K562 (cell line): ENCODE data around the gene GABBR1. TPM values are rescaled to one million over a fixed set of nuclear protein-coding genes. Genes with fewer than 3 reads are reported as not detected.
A peak's percentile ranks its signal among the peaks of the same experiment; 100 is the strongest.

Experiments
- EGR1 ChIP-seq: fragments of 450-650 bp; conservative IDR thresholded peaks from 2 replicates; pipeline ENCODE4 v1.6.1; 2017; ENCODE audit warnings: mild to moderate bottlenecking
- EHMT2 ChIP-seq: fragments of 450-650 bp; IDR thresholded peaks from 2 replicates; pipeline ENCODE4 v1.6.1; 2018; ENCODE audit warnings: antibody characterized with exemption
- ERF ChIP-seq: fragments of 450-650 bp; formaldehyde crosslinking; IDR thresholded peaks from 2 replicates; pipeline ENCODE4 v1.4.0; 2020; ENCODE audit warnings: mild to moderate bottlenecking, mixed read lengths
- FOXA3 ChIP-seq, 2 experiments: fragments of 450-650 bp in 1 of 2; sonication (generic) in 1 of 2; formaldehyde crosslinking; IDR thresholded peaks in 1 of 2; conservative IDR thresholded peaks in 1 of 2; 2 replicates each; pipeline versions ENCODE4 v1.4.0 to v1.8.0; 2020 to 2022; ENCODE audit warnings: mild to moderate bottlenecking in 2 of 2, missing genetic modification reagents in 1 of 2
- HBP1 ChIP-seq: fragments of 450-650 bp; formaldehyde crosslinking; IDR thresholded peaks from 2 replicates; pipeline ENCODE4 v1.4.0; 2022; ENCODE audit warnings: missing genetic modification characterization
- MAZ ChIP-seq, 2 experiments: fragments of 450-650 bp in 1 of 2; sonication (generic) in 1 of 2; formaldehyde crosslinking; IDR thresholded peaks in 1 of 2; conservative IDR thresholded peaks in 1 of 2; 2 replicates each; pipeline versions ENCODE4 v1.4.0 to v1.5.0; 2020; ENCODE audit warnings: mild to moderate bottlenecking in 1 of 2, missing genetic modification reagents in 1 of 2
- MTA3 ChIP-seq: fragments of 450-650 bp; formaldehyde crosslinking; IDR thresholded peaks from 2 replicates; pipeline ENCODE4 v1.6.1; 2017; ENCODE audit warnings: mild to moderate bottlenecking, borderline replicate concordance
- NELFE ChIP-seq: IDR thresholded peaks from 2 replicates; pipeline ENCODE4 v1.6.1; 2011; ENCODE audit warnings: mild to moderate bottlenecking; ENCODE audit not compliant: insufficient read depth, insufficient read length
- NFE2 ChIP-seq: IDR thresholded peaks from 2 replicates; pipeline ENCODE4 v1.6.1; 2014; ENCODE audit warnings: antibody characterized with exemption, low read depth
- NFIC ChIP-seq: fragments of 450-650 bp; IDR thresholded peaks from 2 replicates; pipeline ENCODE4 v1.6.1; 2017; ENCODE audit warnings: mild to moderate bottlenecking, inconsistent platforms
- POLR2G ChIP-seq: fragments of 200-400 bp; formaldehyde crosslinking; IDR thresholded peaks from 2 replicates; pipeline ENCODE4 v1.6.1; 2017; ENCODE audit warnings: low read depth, mild to moderate bottlenecking, antibody characterized with exemption, low read length, moderate library complexity
- POLR3G ChIP-seq: IDR thresholded peaks from 2 replicates; pipeline ENCODE4 v1.6.1; 2011; ENCODE audit not compliant: insufficient read length, insufficient replicate concordance; ENCODE audit errors: extremely low read depth
- SIN3A ChIP-seq, 2 experiments: fragments of 150-350 bp in 1 of 2; IDR thresholded peaks; 2 replicates each; pipeline ENCODE4 v1.6.1; 2011 to 2016; ENCODE audit warnings: borderline replicate concordance in 2 of 2, low read depth in 2 of 2, low read length in 2 of 2, mild to moderate bottlenecking in 2 of 2, moderate library complexity in 2 of 2; ENCODE audit not compliant: control insufficient read depth in 1 of 2
- SMAD3 ChIP-seq: fragments of 450-650 bp; formaldehyde crosslinking; conservative IDR thresholded peaks from 2 replicates; pipeline ENCODE4 v1.4.0; 2020; ENCODE audit warnings: mild to moderate bottlenecking
- SMARCC2 ChIP-seq: fragments of 450-650 bp; IDR thresholded peaks from 2 replicates; pipeline ENCODE4 v1.6.1; 2017; ENCODE audit warnings: antibody characterized with exemption, moderate library complexity, mild to moderate bottlenecking, low read depth
- TFAM ChIP-seq: fragments of 250-450 bp; sonication (Bioruptor Pico); conservative IDR thresholded peaks from 2 replicates; pipeline ENCODE4 v1.5.0; 2021; ENCODE audit warnings: mild to moderate bottlenecking, moderate library complexity
- VEZF1 ChIP-seq: fragments of 200-800 bp; sonication (Bioruptor generic); IDR thresholded peaks from 2 replicates; pipeline ENCODE4 v1.6.1; 2017; ENCODE audit warnings: missing genetic modification characterization, missing compliant biosample characterization
- ZBTB7A ChIP-seq: IDR thresholded peaks from 2 replicates; pipeline ENCODE4 v1.6.1; 2011; ENCODE audit warnings: low read depth, mild to moderate bottlenecking, low read length, moderate library complexity, borderline replicate concordance; ENCODE audit not compliant: control insufficient read depth
- ZBTB9 ChIP-seq: fragments of 450-650 bp; formaldehyde crosslinking; IDR thresholded peaks from 2 replicates; pipeline ENCODE4 v1.4.0; 2020; ENCODE audit warnings: mild to moderate bottlenecking, moderate library complexity
- polyA plus RNA-seq, 8 experiments: library from polyadenylated mRNA; depleted of rRNA in 4 of 8; stranded (reverse) in 5 of 8; unstranded in 3 of 8; fragments of >200 nt; fragmentation: Nextera tagmentation in 2 of 8; fragmentation: Illumina TruSeq in 1 of 8; extraction: Ambion mirVana in 2 of 8; extraction: Trizol in 1 of 8; gene quantifications; 2 replicates each; pipeline versions ENCODE4 v1.2.1 to v1.2.3, GENCODE V29; 2011 to 2014; ENCODE audit warnings: inconsistent platforms in 1 of 8, missing spikeins in 1 of 8
- total RNA-seq, 7 experiments: library from RNA; depleted of rRNA in 6 of 7; stranded (reverse); fragments of >200 nt in 6 of 7; fragmentation: Illumina TruSeq in 2 of 7; extraction: Trizol in 2 of 7; gene quantifications; 2 replicates each; pipeline versions ENCODE4 v1.2.1 to v1.2.3, GENCODE V29; 2011 to 2021; ENCODE audit warnings: low replicate concordance in 1 of 7
- TF ChIP-seq, protein P1 (sequence below), 2 experiments: IDR thresholded peaks; 2 replicates each; pipeline ENCODE4 v1.6.1; 2012; ENCODE audit warnings: improper control_type of control experiment in 2 of 2, low read depth in 2 of 2, low read length in 2 of 2, borderline replicate concordance in 1 of 2

Gene GABBR1
- total and polyA plus RNA-seq, 9 of the 15 experiments (the other 6 are each of a cell fraction or from before 2014, with no cell fraction given) = 2.2 to 48.3 (median 20.8) TPM

- peak; percentile 99 for TF ChIP-seq VEZF1 (CRISPR knock-in tag)
- no peak for TF ChIP-seq SMAD3 (CRISPR knock-in tag)
- TF ChIP-seq FOXA3 (CRISPR knock-in tag; conservative IDR thresholded peaks at IDR 0.05 in 1 of 2, IDR thresholded peaks at IDR 0.05 in 1 of 2) = no peak
- no peak for TF ChIP-seq NELFE
- peak; percentile 50; the same call in 1 of the 2 replicates for TF ChIP-seq EHMT2
- no peak for TF ChIP-seq ZBTB9 (CRISPR knock-in tag)
- 0 out of 2 replicates have a peak, but pooled peaks have one; percentile 13 for TF ChIP-seq MTA3
- peak; percentile 47 for TF ChIP-seq ZBTB7A
- no peak for TF ChIP-seq POLR3G
- TF ChIP-seq HBP1 = 0 out of 2 replicates have a peak, but pooled peaks have one; percentile 12
- no peak for TF ChIP-seq NFE2
- TF ChIP-seq POLR2G = peak; percentile 72
- no peak for TF ChIP-seq TFAM (CRISPR knock-in tag)
- TF ChIP-seq MAZ (CRISPR knock-in tag; conservative IDR thresholded peaks at IDR 0.05 in 1 of 2, IDR thresholded peaks at IDR 0.05 in 1 of 2) = peak; percentile 97 to 100
- TF ChIP-seq SIN3A (IDR thresholded peaks at IDR 0.05; ENCODE audit: borderline replicate concordance in 2 of 2, control insufficient read depth in 1 of 2, low read depth in 2 of 2, low read length in 2 of 2) = peak in 1 of 2 experiments; percentile 35; a peak in 1 of 4 replicates
- TF ChIP-seq EGR1 = 0 out of 2 replicates have a peak, but pooled peaks have one; percentile 32
- TF ChIP-seq, protein P1, sequence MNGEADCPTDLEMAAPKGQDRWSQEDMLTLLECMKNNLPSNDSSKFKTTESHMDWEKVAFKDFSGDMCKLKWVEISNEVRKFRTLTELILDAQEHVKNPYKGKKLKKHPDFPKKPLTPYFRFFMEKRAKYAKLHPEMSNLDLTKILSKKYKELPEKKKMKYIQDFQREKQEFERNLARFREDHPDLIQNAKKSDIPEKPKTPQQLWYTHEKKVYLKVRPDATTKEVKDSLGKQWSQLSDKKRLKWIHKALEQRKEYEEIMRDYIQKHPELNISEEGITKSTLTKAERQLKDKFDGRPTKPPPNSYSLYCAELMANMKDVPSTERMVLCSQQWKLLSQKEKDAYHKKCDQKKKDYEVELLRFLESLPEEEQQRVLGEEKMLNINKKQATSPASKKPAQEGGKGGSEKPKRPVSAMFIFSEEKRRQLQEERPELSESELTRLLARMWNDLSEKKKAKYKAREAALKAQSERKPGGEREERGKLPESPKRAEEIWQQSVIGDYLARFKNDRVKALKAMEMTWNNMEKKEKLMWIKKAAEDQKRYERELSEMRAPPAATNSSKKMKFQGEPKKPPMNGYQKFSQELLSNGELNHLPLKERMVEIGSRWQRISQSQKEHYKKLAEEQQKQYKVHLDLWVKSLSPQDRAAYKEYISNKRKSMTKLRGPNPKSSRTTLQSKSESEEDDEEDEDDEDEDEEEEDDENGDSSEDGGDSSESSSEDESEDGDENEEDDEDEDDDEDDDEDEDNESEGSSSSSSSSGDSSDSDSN (IDR thresholded peaks at IDR 0.05; ENCODE audit: borderline replicate concordance in 1 of 2, low read depth in 2 of 2, low read length in 2 of 2) = peak; percentile 70 to 91
- TF ChIP-seq ERF (CRISPR knock-in tag) = 0 out of 2 replicates have a peak, but pooled peaks have one; percentile 42
- no peak for TF ChIP-seq SMARCC2
- TF ChIP-seq NFIC = peak; percentile 24; the same call in 1 of the 2 replicates
These were observed at the start of gene GABBR1 (continued) for GRCh38 chr6:29632789-29633533.
